ENCODE data around the gene GBX1.

Gene GBX1

GRCh38 chr7:151173386-151174245 is 6.1 kb upstream of the GBX1 start:
- DNase-seq (ENCODE audit: low read depth in 3 of 3): no peak

GRCh38 chr7:151172273-151173141 is 5.0 kb upstream of the GBX1 start:
- DNase-seq (ENCODE audit: low read depth in 3 of 3): peak; percentile 65 to 80 (median 67)

- DNase-seq (ENCODE audit: low read depth in 3 of 3): no peak
Observed at GRCh38 chr7:151168787-151169162, 1.3 kb upstream of the GBX1 start.

- peak; percentile 25 to 57 (median 32) for DNase-seq (ENCODE audit: low read depth in 3 of 3)
Observed at GRCh38 chr7:151168003-151168786, 701 bp upstream of the GBX1 start.

GRCh38 chr7:151166629-151167196 is 781 bp downstream of the GBX1 start:
- DNase-seq (ENCODE audit: low read depth in 3 of 3): no peak

GRCh38 chr7:151161757-151162156 is 5.7 kb downstream of the GBX1 start:
- no peak for DNase-seq (ENCODE audit: low read depth in 3 of 3)

GRCh38 chr7:151157645-151158329 is 9.7 kb downstream of the GBX1 start:
- no peak for DNase-seq (ENCODE audit: low read depth in 3 of 3)

GRCh38 chr7:151152643-151153513 is 14.6 kb downstream of the GBX1 start:
- no peak for DNase-seq (ENCODE audit: low read depth in 3 of 3)

GRCh38 chr7:151150388-151150787 is 17.1 kb downstream of the GBX1 start:
- no peak for DNase-seq (ENCODE audit: low read depth in 3 of 3)

- no peak for DNase-seq (ENCODE audit: low read depth in 3 of 3)
Observed at GRCh38 chr7:151148319-151149259, 18.9 kb downstream of the GBX1 start.

GRCh38 chr7:151146761-151147160 is 20.7 kb downstream of the GBX1 start:
- DNase-seq (ENCODE audit: low read depth in 3 of 3): no peak

GRCh38 chr7:151144387-151144786 is 23.1 kb downstream of the GBX1 start:
- no peak for DNase-seq (ENCODE audit: low read depth in 3 of 3)

- DNase-seq (ENCODE audit: low read depth in 3 of 3): no peak
Observed at GRCh38 chr7:151143261-151144015, 24.1 kb downstream of the GBX1 start.

- no peak for DNase-seq (ENCODE audit: low read depth in 3 of 3)
Observed at GRCh38 chr7:151142686-151143040, 24.8 kb downstream of the GBX1 start.

GRCh38 chr7:151141855-151142685 is 25.4 kb downstream of the GBX1 start:
- no peak for DNase-seq (ENCODE audit: low read depth in 3 of 3)

- DNase-seq (ENCODE audit: low read depth in 3 of 3): no peak
Observed at GRCh38 chr7:151141311-151141854, 26.1 kb downstream of the GBX1 start.

GRCh38 chr7:151140826-151141225 is 26.7 kb downstream of the GBX1 start:
- no peak for DNase-seq (ENCODE audit: low read depth in 3 of 3)
